ENCODE measurements around the gene DARS1. TPM values are rescaled to one million over a fixed set of nuclear protein-coding genes. Genes with fewer than 3 reads are reported as not detected.
A peak's percentile ranks its signal among the peaks of the same experiment; 100 is the strongest.

Gene DARS1
- total RNA-seq, 2 donors from 2014 or later = 54.9 to 57.2 TPM

DNA sequence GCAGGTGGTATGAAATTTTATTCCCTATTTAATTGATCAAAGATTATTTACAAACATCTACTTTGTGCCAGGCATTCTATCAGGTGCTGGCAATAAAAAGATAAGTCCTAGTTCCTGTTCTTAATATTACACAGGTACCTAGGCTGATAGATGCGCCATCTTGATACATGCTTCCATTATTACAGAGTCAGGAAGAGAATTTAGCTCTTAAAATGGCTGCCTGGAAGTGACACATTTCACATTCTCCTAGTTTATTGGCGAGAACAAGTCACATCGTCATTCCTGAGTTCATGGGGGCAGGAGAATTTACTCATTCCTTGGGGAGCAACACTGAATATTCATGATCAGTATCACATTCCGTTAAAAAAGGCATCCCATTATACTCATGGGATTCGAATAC, 1.1 kb upstream of the DARS1 start:
- no peaks in the 10 kb centered on the region for H3K36me3 ChIP-seq
- no peaks in the 10 kb centered on the region for H3K27me3 ChIP-seq (replicated peaks; ENCODE audit: insufficient read depth)
- no peaks in the 10 kb centered on the region for H3K9me3 ChIP-seq
- H3K4me1 ChIP-seq (replicated peaks) = peaks cover 6% of the 10 kb centered on the region
- DNase-seq (ENCODE audit: low spot score) = no peak
- intact Hi-C loops (cut with DNase I) = no loop called here
- H3K27ac ChIP-seq = no peak overlapping the region
- H3K4me3 ChIP-seq = no peak overlapping the region
- TF ChIP-seq, protein P1, sequence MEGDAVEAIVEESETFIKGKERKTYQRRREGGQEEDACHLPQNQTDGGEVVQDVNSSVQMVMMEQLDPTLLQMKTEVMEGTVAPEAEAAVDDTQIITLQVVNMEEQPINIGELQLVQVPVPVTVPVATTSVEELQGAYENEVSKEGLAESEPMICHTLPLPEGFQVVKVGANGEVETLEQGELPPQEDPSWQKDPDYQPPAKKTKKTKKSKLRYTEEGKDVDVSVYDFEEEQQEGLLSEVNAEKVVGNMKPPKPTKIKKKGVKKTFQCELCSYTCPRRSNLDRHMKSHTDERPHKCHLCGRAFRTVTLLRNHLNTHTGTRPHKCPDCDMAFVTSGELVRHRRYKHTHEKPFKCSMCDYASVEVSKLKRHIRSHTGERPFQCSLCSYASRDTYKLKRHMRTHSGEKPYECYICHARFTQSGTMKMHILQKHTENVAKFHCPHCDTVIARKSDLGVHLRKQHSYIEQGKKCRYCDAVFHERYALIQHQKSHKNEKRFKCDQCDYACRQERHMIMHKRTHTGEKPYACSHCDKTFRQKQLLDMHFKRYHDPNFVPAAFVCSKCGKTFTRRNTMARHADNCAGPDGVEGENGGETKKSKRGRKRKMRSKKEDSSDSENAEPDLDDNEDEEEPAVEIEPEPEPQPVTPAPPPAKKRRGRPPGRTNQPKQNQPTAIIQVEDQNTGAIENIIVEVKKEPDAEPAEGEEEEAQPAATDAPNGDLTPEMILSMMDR (IDR thresholded peaks at IDR 0.05) = no peak
- TF ChIP-seq POLR2AphosphoS5 (IDR thresholded peaks at IDR 0.05) (no peak), POLR2A (IDR thresholded peaks at IDR 0.05) (no peak)
- 93% methylated on average over 5 of the region's 5 CpGs for WGBS

DNA sequence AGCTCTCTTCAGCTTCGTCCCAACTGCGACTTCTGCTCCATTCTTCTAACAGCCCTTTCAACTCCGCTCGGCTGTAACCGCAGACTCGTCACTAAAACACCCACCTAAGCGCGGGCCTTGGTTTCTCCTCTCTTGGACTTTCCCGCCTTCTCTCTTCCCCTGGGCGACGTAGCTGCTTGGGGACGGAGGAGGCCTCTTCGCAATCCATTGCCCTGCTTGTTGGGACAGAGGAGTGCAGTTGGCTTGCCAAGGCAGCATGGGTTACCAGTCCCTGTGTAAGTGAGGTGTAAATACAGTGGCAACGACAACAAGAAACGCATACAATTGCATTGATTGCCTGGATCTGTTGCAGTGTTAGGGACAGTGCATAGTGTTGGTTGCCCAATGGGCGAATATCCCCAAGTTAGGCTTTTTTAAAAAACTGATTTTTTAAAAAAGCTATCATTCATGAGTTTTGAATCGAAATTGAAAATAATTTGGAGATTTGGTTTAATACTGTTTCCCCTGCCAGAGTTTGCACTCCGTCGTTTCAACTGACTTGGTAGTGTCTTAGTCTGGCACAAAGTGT, 484 bp upstream of the DARS1 start:
- Histone ChIP-seq H3K27me3 (replicated peaks; ENCODE audit: insufficient read depth) (no peaks in the 10 kb centered on the region), H3K9me3 (no peaks in the 10 kb centered on the region), H3K4me1 (replicated peaks) (peaks cover 6% of the 10 kb centered on the region), H3K27ac (peak overlapping the region; percentile 96 to 97), H3K4me3 (peak overlapping the region; percentile 96 to 98), H3K36me3 (no peaks in the 10 kb centered on the region)
- intact Hi-C loops (cut with DNase I) = no loop called here
- TF ChIP-seq POLR2A (IDR thresholded peaks at IDR 0.05) = no peak
- no peak for DNase-seq (ENCODE audit: low spot score)
- 25% methylated on average over 19 of the region's 19 CpGs for WGBS

DNA sequence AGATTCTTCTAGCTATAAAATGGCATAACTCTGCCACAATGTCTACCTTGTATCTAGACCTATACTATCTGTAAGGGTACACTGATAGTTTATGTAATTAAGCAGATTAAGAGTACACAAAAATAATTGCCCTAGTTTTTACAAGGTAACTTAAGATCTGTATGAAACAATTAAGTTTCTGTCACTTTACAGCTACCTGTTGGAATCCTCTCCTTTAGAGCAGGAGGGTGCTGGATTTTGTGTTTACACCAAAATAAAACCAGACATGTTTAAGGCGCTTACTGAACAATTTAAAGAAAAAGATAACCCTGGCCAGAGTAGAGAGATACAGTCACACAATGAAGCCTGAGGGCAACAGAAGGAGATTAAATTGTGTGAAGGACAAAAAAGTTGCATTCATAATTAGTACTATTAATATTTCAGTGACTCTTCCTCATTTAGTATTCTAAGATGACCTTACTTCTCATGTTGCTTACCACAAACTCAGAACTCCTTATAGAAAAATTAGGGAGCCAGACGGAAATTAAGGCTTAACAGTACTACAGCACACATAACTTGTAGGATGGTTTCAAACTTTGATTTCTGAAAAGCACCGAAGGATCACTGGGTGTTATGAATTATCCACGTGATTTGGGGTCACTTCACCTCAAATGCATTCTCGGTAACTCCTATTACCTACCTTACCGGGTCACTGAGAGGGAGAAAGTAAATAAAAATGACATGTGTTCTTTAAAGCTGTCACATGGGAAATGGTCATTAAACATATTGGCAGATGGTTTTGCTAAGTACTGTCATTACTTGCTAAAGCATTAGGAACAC, 1.0 kb downstream of the DARS1 start:
- H3K4me3 ChIP-seq = peak overlapping the region; percentile 96 to 98
- WGBS = 11% methylated on average over 6 of the region's 6 CpGs
- TF ChIP-seq POLR2A (IDR thresholded peaks at IDR 0.05) (no peak), POLR2AphosphoS5 (IDR thresholded peaks at IDR 0.05) (no peak)
- TF ChIP-seq, protein P1 (IDR thresholded peaks at IDR 0.05) = no peak
- intact Hi-C loops (cut with DNase I) = no loop called here
- H3K27me3 ChIP-seq (replicated peaks; ENCODE audit: insufficient read depth) = no peaks in the 10 kb centered on the region
- peaks cover 6% of the 10 kb centered on the region for H3K4me1 ChIP-seq (replicated peaks)
- DNase-seq (ENCODE audit: low spot score) = no peak
- H3K27ac ChIP-seq = peak overlapping the region; percentile 96 to 97
- H3K9me3 ChIP-seq = no peaks in the 10 kb centered on the region
- H3K36me3 ChIP-seq = no peaks in the 10 kb centered on the region

DNA sequence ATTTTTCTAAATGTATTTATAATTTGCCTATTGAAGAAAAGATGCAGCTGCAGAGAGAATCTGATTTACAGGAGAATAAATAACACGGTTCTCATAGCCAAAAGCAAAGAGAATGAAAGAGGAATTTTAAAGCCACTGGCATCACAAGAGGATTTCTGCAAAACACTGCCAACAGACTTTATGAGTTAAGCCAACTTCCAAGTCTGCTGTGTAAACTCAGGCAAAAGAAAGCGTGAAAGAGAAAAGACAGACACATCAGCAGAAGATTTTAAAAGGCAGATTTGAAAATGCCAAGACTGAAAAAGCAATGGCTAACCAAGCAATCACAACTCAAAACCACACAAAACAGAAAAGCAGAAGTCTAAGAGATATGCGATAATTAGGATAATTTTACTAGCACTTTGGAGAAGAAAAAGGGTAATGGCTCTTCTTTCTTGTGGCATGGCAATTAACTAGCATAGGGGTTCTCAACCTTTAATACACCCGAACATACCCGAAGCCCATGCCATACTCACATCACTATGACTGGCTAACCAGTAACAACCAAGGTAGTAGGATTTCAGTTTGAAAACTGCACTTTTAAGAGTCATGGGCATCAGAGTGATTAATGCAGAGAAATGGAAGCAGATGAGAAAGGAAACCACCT, 4.9 kb downstream of the DARS1 start:
- 47% methylated on average over 5 of the region's 5 CpGs for WGBS
- intact Hi-C loops (cut with DNase I) = no loop called here
- no peak overlapping the region for H3K27ac ChIP-seq
- TF ChIP-seq POLR2AphosphoS5 (IDR thresholded peaks at IDR 0.05) = peak; percentile 29
- no peak for TF ChIP-seq POLR2A (IDR thresholded peaks at IDR 0.05)
- TF ChIP-seq, protein P1 (IDR thresholded peaks at IDR 0.05) = no peak
- H3K27me3 ChIP-seq (replicated peaks; ENCODE audit: insufficient read depth) = no peaks in the 10 kb centered on the region
- no peaks in the 10 kb centered on the region for H3K9me3 ChIP-seq
- no peak overlapping the region for H3K4me3 ChIP-seq
- peaks cover 6% of the 10 kb centered on the region for H3K4me1 ChIP-seq (replicated peaks)
- H3K36me3 ChIP-seq = no peaks in the 10 kb centered on the region
- DNase-seq (ENCODE audit: low spot score) = no peak

DNA sequence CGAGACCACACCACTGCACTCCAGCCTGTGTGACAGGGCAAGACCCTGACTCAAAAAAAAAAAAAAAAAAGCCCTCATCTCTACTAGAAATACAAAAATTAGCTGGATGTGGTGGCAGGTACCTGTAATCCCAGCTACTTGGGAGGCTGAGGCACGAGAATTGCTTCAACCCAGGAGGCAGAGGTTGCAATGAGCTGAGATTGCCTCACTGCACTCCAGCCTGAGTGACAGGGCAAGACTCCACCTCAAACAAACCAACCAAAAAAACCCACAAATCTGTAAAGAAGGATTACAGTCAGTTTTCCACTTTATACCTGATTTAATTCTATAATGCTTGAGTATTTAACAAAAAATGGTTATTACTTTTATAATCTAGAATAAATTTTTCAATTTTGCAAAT, 9.7 kb downstream of the DARS1 start:
- no peak for DNase-seq (ENCODE audit: low spot score)
- H3K36me3 ChIP-seq = no peaks in the 10 kb centered on the region
- H3K9me3 ChIP-seq = no peaks in the 10 kb centered on the region
- no peak overlapping the region for H3K4me3 ChIP-seq
- H3K27me3 ChIP-seq (replicated peaks; ENCODE audit: insufficient read depth) = no peaks in the 10 kb centered on the region
- WGBS = 98% methylated on average over 2 of the region's 2 CpGs
- TF ChIP-seq, protein P1 (IDR thresholded peaks at IDR 0.05) = no peak
- TF ChIP-seq POLR2AphosphoS5 (IDR thresholded peaks at IDR 0.05) = no peak
- intact Hi-C loops (cut with DNase I) = no loop called here
- no peaks in the 10 kb centered on the region for H3K4me1 ChIP-seq (replicated peaks)
- no peak overlapping the region for H3K27ac ChIP-seq
